ENCODE data around the gene MMP19. TPM values are rescaled to one million over a fixed set of nuclear protein-coding genes. Genes with fewer than 3 reads are reported as not detected.

Gene MMP19
- total and polyA plus RNA-seq, 7 donors = 0.66 to 4.1 (median 1.5) TPM

DNA sequence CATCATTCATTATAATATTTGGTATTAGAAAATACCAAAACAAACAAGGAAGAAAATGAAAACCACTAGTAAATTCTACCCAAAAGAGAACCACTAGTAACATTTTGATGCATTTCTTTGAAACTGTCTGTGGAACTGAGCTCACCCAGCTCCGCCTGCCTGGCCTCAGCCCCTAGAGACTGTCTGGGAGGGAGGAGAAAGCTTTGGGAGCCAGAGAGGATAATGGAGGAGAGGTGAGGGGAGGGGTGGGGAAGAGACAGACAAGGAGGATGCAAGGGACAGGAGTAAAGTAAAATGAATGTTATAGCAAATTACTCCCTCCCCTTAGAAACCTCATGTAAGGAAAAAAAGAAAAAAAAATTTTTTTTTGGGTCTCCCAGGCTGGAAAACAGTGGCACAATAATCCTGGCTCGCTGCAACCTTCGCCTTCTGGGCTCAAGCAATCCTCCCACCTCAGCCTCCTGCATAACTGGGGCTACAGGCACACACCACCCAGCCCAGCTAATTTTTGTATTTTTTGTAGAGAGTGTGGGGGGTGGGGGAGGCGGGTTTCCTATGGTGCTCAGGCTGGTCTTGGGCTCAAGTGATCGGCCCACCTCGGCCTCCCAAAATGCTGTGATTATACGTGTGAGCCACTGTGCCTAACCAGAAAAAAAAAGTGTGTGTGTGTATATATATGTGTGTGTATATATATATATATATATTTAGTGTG lies 3.2 kb upstream of the MMP19 start:
- H3K4me1 ChIP-seq = no peaks in the 10 kb centered on the region
- no peaks in the 10 kb centered on the region for H3K36me3 ChIP-seq (ENCODE audit: insufficient read depth in 1 of 2, low read depth in 1 of 2)
- TF ChIP-seq, protein P1, sequence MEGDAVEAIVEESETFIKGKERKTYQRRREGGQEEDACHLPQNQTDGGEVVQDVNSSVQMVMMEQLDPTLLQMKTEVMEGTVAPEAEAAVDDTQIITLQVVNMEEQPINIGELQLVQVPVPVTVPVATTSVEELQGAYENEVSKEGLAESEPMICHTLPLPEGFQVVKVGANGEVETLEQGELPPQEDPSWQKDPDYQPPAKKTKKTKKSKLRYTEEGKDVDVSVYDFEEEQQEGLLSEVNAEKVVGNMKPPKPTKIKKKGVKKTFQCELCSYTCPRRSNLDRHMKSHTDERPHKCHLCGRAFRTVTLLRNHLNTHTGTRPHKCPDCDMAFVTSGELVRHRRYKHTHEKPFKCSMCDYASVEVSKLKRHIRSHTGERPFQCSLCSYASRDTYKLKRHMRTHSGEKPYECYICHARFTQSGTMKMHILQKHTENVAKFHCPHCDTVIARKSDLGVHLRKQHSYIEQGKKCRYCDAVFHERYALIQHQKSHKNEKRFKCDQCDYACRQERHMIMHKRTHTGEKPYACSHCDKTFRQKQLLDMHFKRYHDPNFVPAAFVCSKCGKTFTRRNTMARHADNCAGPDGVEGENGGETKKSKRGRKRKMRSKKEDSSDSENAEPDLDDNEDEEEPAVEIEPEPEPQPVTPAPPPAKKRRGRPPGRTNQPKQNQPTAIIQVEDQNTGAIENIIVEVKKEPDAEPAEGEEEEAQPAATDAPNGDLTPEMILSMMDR (IDR thresholded peaks at IDR 0.05) = no peak
- intact Hi-C loops (cut with DNase I) = no loop called here
- H3K27ac ChIP-seq = no peak overlapping the region
- ATAC-seq = no peak
- no peak for DNase-seq
- H3K9me3 ChIP-seq = no peaks in the 10 kb centered on the region
- H3K4me3 ChIP-seq = no peak overlapping the region
- peaks cover 0 to 18% (median 0%) of the 10 kb centered on the region in 3 donors for H3K27me3 ChIP-seq (ENCODE audit: insufficient read depth in 3 of 3, low read length in 2 of 3)
- 72 to 75% (median 75%) methylated on average over 7 of the region's 7 CpGs for WGBS, 3 donors

DNA sequence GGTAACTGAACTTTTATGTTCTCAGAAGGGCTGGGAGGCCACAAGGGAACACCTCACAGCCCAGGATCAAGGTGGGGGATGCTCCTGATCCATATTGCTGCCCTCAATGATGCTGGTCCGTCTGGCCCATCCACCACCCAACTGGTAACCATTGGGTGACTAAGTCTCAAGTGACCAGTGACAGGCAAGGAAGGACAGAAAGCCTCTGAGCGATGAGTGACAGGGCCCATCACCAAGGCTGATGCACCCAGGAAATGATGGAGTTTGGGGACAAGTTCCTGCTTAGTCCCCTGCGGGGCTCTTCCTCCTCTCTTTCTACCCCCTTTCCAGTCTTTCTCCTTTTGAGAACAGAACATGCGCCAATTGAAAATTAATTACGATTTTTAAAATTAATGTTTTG lies 2.6 kb upstream of the MMP19 start:
- no peak for DNase-seq

DNA sequence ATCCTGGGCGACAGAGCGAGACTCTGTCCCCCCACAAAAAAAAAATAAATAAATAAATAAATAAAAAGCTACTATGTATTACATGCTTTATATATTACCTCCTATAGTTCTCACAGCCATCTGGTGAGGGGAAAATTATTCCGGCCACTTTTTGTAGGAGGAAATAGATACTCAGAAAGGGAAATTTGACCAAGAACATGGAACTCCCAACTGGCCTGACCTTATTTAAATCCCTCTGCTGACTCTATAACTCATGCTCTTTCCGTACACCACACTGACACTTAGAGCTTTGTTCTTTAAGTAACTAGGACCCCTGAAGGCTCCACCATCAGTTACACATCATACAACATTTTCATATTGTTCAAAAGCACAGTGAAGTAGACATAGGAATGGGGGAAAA lies 2.2 kb upstream of the MMP19 start:
- 80 to 81% (median 80%) methylated on average over 4 of the region's 4 CpGs for WGBS, 3 donors
- intact Hi-C loops (cut with DNase I) = no loop called here
- no peak for ATAC-seq

More for the DNA sequence above, 2.6 kb upstream of the MMP19 start:
- no peak for ATAC-seq
- intact Hi-C loops (cut with DNase I) = no loop called here
- no peaks in the 10 kb centered on the region for H3K9me3 ChIP-seq
- H3K4me3 ChIP-seq = no peak overlapping the region
- WGBS, 3 donors = 81 to 82% (median 81%) methylated on average over 5 of the region's 5 CpGs
- peaks cover 0 to 13% (median 0%) of the 10 kb centered on the region in 3 donors for H3K27me3 ChIP-seq (ENCODE audit: insufficient read depth in 3 of 3, low read length in 2 of 3)
- TF ChIP-seq, protein P1 (IDR thresholded peaks at IDR 0.05) = no peak
- H3K4me1 ChIP-seq = no peaks in the 10 kb centered on the region
- no peak overlapping the region for H3K27ac ChIP-seq
- no peaks in the 10 kb centered on the region for H3K36me3 ChIP-seq (ENCODE audit: insufficient read depth in 1 of 2, low read depth in 1 of 2)

DNA sequence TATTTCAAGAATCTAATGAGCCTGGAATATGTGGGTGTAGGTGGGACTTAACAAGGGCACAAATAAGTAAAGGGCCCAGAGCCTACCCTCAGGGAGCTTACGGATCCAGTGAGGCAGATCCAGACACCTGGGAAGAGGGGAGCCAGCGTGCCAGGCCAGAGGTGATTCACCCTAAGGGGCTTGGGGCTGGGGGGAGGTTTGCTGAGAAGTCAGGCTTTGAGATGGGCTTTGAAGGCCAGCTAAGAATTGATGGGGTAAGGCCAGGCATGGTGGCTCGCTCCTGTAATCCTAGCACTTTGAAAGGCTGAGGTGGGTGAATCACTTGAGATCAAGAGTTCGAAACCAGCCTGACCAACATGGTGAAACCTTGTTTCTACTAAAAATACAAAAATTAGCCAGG lies 695 bp upstream of the MMP19 start:
- Histone ChIP-seq H3K27me3 (ENCODE audit: insufficient read depth in 3 of 3, low read length in 2 of 3) (peaks cover 0 to 3% (median 0%) of the 10 kb centered on the region in 3 donors), H3K4me1 (no peaks in the 10 kb centered on the region), H3K27ac (no peak overlapping the region), H3K36me3 (ENCODE audit: insufficient read depth in 1 of 2, low read depth in 1 of 2) (no peaks in the 10 kb centered on the region), H3K4me3 (no peak overlapping the region), H3K9me3 (no peaks in the 10 kb centered on the region)
- DNase-seq = no peak
- intact Hi-C loops (cut with DNase I) = no loop called here
- TF ChIP-seq, protein P1 (IDR thresholded peaks at IDR 0.05) = no peak
- 95 to 96% (median 96%) methylated on average over 4 of the region's 4 CpGs for WGBS, 3 donors
- ATAC-seq = no peak

More for the DNA sequence above, 2.2 kb upstream of the MMP19 start:
- Histone ChIP-seq H3K4me1 (no peaks in the 10 kb centered on the region), H3K9me3 (no peaks in the 10 kb centered on the region), H3K36me3 (ENCODE audit: insufficient read depth in 1 of 2, low read depth in 1 of 2) (no peaks in the 10 kb centered on the region), H3K27ac (no peak overlapping the region), H3K27me3 (ENCODE audit: insufficient read depth in 3 of 3, low read length in 2 of 3) (peaks cover 0 to 10% (median 0%) of the 10 kb centered on the region in 3 donors), H3K4me3 (no peak overlapping the region)
- TF ChIP-seq, protein P1 (IDR thresholded peaks at IDR 0.05) = no peak
- DNase-seq = no peak

Data from psoas muscle (tissue), 8 donors.